SKM-1 treated with dmso at 0.1 percent for 144 hours (cell line): ENCODE measurements around the gene ENGASE.

Experiments used
- DNase-seq: peaks from one replicate; lab custom pipeline; 2025; ENCODE audit not compliant: unreplicated experiment; lab: John Stamatoyannopoulos, UW

Gene ENGASE

DNA sequence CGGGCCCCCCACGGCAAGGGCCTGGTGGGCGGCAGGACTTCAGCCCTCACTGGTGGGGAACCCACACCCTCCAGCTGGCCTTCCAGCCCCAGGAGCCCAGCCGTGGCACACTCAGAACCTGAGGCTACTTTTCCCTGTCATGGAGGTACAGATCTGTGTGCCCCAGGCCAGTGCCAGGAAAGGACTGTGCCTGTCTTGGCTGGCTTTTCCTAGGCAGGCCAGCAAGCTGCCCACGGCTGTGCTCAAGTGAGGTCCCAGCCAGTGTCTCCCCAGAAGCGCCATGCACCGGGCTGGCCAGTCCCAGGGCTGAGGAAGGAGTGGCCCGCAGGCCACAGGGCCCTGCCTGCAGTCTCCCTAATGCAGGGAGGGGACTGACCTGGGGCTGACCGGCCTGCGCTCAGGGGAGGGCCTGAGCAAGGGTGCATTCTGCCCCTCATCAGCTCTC is 16.6 kb downstream of the ENGASE start:
- no peak for DNase-seq

DNA sequence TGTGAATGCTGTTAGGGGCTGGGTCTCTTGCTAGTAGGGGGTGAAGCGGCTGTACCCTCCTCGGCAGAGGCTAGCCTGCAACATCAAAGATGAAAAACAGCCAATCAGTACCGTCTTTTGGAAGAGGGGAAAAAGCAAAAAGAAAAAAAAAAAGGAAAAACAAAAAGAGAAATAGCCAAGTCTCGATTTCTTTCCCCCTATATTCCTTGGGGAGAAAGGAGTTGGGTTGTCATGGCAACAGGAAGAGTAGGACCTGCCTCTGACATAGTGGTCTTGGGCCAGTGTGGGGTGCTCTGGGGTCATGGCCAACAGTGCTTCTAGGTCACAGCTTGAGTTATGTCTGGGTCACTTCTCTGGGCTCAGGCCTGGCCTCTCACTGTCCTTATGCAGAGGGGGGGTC is 17.9 kb downstream of the ENGASE start:
- no peak for DNase-seq

GRCh38 chr17:79093270-79093669 is 18.6 kb downstream of the ENGASE start:
- no peak for DNase-seq

DNA sequence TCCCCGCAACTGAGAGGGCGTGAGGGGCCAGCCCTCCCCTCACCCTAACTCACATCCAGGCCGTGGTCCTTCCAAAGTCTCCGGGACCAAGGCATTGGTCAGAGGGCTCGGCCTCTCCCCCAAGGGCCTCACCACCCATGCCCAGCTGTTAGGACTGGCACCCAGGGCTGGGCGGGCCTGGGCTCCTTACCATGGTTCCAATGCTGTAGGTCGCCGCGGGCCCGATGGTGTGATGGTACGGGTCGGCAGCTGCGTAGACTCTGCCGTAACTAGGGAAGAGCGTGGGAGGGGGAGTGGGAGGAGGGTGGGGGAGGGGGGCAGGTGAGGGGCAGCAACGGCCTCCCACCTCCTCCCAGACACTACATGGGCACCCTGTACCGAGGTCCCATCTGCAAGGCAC is 19.6 kb downstream of the ENGASE start:
- no peak for DNase-seq

- DNase-seq: no peak
These were observed 20.9 kb downstream of the ENGASE start for GRCh38 chr17:79095345-79096055.

GRCh38 chr17:79096477-79096876 is 21.9 kb downstream of the ENGASE start:
- no peak for DNase-seq

DNA sequence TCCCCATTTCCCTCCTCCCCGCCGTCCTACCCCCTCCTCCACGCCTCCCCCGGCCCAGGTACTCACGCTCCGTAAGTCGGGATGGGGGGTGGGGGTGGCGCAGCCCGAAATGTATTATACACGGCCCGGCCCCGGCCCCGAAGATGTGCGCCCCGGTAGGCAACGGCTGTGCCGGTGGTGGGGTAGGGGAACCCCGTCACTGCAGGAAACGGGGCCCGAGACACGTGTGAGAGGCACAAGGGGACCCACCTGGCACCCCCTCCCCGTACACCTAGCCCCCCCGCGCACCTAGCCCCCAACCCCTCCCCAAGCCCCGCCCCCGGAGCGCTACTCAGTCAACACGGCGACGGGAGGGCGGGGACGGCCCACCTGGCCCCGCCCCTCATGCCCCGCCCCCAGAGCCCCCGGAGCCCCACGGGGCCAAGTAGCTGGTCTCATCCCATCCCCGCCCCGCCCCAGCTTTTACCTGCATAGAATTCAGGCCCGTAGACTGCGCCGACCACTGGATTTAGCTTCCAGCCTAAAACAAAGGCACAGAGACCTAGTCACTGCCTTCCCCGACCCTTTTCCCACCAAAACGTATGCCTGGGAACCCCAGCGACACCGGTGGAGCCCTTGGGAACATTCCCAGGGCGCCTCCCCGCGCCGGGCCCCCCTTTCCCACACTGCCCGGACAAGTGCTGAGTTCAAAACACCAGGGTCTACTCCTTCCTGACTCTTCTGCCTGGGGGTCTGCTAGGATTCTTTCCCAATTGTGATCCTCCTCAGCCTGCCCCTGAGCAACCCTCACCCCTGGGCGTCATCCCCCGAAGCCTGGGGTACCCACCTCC is 22.8 kb downstream of the ENGASE start:
- no peak for DNase-seq

DNA sequence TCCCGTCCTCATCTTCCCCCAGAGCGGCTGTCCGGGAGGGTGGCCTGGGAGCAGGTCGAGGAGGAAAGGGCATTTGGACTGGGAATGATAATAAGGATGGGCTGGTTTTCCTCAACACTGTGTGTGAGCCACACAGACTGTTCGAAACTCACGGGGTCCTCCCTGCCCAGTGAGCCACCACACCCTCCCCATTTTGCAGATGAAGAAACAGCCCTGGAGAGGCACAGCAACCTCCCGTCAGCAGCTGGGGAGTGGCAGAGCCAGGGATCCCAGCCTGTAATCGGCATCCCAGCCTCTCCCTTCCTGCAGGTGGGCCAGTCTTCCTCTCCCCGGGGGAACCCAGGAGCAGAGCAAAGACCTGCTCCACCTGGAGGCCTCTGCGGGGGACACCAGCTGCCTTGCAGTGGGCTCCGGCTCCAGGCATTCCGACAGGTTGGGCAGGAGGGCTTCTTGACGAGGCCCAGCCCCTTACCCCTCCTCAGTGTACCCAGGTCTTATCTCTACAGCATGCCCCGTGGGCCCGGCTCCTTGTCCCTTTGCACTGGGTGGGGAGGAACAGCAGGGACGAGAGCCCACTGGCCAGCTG is 23.8 kb downstream of the ENGASE start:
- DNase-seq: no peak

GRCh38 chr17:79100405-79100804 is 25.8 kb downstream of the ENGASE start:
- DNase-seq: no peak

DNA sequence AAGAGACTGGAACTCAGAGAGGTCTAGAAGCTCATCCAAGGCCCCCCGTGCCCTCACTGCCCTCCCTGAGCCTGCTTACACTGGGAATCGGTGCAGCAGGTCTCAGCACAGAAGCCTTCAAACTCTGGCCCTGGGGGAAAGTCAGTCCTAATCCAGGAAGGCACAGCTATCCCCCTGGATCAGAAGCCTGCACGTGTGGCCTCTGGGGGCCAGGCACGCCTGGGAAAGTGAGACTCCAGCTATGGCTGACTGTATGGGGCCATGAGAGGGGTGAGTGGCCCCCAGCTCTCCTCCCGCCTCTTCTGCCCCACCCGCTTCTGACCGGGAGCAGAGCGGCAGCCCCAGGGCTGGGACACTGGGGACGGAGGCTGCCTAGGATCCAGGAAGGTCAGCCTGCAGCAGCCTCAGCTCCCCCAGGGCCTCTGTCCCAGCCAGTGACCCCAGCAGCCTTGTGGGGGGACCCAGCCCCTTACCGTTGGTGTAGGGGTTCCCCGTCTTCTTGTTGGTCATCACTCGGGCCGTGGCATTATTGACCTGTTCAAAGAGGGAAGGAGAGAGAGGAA is 26.6 kb downstream of the ENGASE start:
- no peak for DNase-seq

DNA sequence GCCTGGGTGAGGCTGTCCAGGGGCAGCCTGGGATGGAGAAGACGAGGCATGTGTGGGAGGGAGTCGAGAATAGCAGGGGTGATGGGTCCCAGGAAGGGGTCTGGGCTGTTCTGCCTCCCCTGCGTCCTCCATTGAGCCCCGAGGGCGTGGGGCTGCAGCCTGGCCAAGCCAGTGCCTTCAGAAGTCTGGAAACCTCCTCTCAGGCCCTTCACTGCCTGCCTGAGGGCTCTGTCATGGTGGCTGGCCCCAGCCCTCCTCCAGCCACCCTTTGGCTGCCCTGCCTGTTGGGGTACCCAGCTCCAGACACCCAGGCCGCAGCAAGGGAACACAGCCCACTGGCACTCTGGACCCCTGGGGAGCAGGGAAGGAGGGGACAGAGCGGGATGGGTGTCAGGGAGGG is 27.6 kb downstream of the ENGASE start:
- DNase-seq: no peak

DNA sequence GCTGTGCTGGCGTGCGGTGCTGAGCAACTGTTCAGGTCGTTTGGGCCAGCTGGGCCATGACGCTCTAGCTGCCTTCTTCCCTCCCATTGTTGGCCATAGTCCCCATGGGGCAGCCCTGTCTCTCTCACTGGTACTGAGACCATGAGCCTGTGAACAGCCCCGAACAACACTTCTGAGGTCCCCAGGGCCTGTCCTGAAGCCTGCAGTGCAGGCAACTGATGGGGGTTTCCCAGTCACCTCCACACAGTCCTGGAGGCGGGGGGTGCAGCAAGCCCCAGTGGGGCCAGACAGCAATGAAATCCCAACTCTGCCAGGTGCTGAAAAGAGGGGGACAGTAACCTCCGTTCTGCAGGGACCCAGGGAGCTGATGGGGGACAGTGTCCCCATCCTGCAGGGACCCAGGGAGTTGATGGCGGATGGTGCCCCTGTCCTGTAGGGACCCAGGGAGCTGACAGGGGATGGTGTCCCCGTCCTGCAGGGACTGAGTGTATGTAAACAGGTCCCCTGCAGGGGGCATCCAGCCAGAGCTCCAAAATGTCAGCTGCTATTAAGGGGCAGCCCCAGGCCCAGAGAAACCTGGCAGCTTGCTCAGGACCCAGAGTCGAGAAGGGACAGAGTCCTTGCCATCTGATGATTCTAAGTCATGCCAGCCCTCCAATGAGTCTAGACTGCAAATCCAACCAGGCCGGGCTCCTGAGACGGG is 30.4 kb downstream of the ENGASE start:
- no peak for DNase-seq

GRCh38 chr17:79105937-79106336 is 31.3 kb downstream of the ENGASE start:
- no peak for DNase-seq

- no peak for DNase-seq
These were observed 32.3 kb downstream of the ENGASE start for GRCh38 chr17:79106958-79107357.

DNA sequence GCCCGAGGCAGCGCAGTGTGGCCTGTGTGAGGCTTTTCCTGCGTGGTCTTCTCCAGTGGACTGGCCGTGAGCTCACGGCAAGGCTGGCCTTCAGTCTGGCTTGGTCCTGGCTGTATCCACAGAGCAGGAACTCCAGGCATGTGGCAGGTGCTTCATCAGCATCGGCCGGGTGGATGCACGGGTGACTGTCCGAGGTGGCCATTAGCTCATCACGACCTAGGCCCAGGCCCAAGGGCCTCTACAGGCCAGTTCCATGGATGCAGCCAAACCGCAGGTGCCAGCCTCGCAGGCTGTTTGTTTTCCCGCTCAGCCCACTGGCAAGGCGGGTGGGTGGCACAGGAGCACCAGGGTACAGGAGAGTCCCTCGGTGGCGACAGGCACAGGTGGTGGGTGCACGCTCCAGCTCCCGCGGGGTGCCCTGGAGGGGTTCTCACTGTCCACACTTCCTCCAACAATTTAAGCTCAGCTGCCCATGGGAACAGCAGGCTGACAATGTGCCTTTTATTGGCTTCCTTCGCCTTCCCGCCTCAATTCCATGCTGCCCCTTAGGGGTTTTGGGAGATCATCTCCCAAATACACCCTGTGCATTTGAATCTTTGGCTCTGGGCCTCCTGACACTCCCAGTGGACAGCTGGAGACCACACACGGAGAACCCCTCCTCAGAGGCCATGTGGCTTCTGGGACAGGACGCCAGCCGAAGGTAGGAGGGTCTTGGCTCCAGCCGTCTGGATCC is 33.0 kb downstream of the ENGASE start:
- no peak for DNase-seq

DNA sequence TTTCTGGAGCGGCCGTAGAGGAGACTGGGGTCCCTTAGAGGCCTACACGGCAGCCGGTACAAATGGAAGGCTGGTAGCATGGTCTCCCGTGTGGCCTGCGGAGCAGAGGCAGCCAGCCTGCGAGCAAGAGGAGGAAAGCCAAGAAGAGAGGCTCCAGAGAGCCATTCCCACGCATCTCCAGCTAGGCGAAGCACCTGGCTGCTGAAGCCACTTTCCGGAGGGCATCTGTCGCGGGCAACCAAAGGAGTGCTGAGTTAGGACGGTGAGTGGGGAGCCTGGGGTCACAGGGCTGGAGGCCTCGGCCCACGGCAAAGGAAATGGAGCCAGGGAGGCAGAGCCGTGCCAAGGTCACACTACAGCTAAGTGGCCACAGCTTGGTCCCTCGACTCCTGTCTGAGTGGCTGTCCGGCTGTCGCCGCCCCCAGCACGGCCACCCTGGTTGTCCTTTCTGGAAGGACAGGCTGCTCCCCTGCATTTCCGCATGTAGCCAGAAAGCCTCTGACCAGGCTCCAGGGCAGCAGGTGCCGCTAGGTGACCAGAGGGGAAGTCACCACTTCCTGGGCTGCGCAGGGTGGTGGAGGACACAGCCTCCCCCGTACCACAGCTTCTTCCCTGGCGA is 33.7 kb downstream of the ENGASE start:
- no peak for DNase-seq

GRCh38 chr17:79108870-79109269 is 34.2 kb downstream of the ENGASE start:
- no peak for DNase-seq

- no peak for DNase-seq
These were observed 35.0 kb downstream of the ENGASE start for GRCh38 chr17:79109584-79109983.

- no peak for DNase-seq
These were observed 36.5 kb downstream of the ENGASE start for GRCh38 chr17:79111097-79111496.

GRCh38 chr17:79112471-79112870 is 37.8 kb downstream of the ENGASE start:
- DNase-seq: no peak
